Measurements from ENCODE around the gene AQP12B. TPM values are rescaled to one million over a fixed set of nuclear protein-coding genes. Genes with fewer than 3 reads are reported as not detected.

AQP12B gene
- total and polyA plus RNA-seq, 4 donors, result not detected

DNA sequence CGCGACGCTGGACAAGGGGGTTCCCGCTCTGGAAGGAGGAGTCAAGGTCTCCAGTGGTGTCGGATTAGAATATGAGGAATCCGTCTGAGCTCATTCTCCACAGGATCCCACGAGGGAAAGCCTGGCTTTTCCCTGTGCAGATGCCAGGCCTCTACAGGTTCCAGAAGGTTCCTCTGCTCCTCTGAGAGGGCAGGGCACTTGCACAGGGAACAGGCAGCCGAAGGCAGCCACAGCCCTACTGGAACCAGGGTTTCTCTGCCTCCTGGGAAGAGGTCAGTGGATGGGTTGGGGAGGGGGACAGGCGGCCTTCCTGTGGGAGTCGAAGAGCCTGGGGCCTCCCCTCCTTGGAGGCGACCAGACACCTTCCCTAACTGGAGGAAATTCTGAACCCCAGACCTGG, 7.3 kb upstream of the AQP12B start:
- H3K27me3 ChIP-seq (ENCODE audit: control insufficient read depth in 4 of 4, insufficient read depth in 4 of 4, low read length in 3 of 4), result no peaks in the 10 kb centered on the region
- H3K27ac ChIP-seq (ENCODE audit: low read depth in 1 of 2, low read length in 2 of 2), result no peak overlapping the region
- no peaks in the 10 kb centered on the region for H3K9me3 ChIP-seq (ENCODE audit: control insufficient read depth in 4 of 4, low read length in 3 of 4)
- H3K4me1 ChIP-seq (ENCODE audit: control insufficient read depth in 4 of 4, insufficient read depth in 4 of 4, low read length in 3 of 4), result no peaks in the 10 kb centered on the region
- WGBS, result 81% methylated on average over 11 of the region's 11 CpGs
- no peaks in the 10 kb centered on the region for H3K36me3 ChIP-seq (ENCODE audit: control insufficient read depth in 4 of 4, insufficient read depth in 3 of 4, low read depth in 1 of 4, low read length in 3 of 4)
- H3K9ac ChIP-seq (ENCODE audit: low read depth in 1 of 2, low read length in 2 of 2), result no peak overlapping the region
- no peak overlapping the region for H3K4me3 ChIP-seq (ENCODE audit: low read depth in 1 of 3, low read length in 3 of 3)
- no peak for TF ChIP-seq HNF4A (conservative IDR thresholded peaks at IDR 0.05)
- no peak for TF ChIP-seq CTCF (IDR thresholded peaks at IDR 0.05; ENCODE audit: low read depth, low read length, missing input control)
- TF ChIP-seq JUND (IDR thresholded peaks at IDR 0.05), result no peak
- TF ChIP-seq SP1 (IDR thresholded peaks at IDR 0.05), result no peak
- no peak for TF ChIP-seq RXRA (IDR thresholded peaks at IDR 0.05)
- TF ChIP-seq ZBTB33 (IDR thresholded peaks at IDR 0.05), result no peak
- TF ChIP-seq EGR1 (IDR thresholded peaks at IDR 0.05; ENCODE audit: low read depth in 2 of 2), result no peak
- TF ChIP-seq GABPA (IDR thresholded peaks at IDR 0.05 in 1 of 2, conservative IDR thresholded peaks at IDR 0.05 in 1 of 2), result no peak
- no peak for TF ChIP-seq TAF1 (conservative IDR thresholded peaks at IDR 0.05)
- TF ChIP-seq YY1 (IDR thresholded peaks at IDR 0.05), result no peak
- no peak for TF ChIP-seq NR2F2 (IDR thresholded peaks at IDR 0.05)
- TF ChIP-seq, protein P1, sequence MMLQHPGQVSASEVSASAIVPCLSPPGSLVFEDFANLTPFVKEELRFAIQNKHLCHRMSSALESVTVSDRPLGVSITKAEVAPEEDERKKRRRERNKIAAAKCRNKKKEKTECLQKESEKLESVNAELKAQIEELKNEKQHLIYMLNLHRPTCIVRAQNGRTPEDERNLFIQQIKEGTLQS (IDR thresholded peaks at IDR 0.05), result no peak
- no peak for TF ChIP-seq HNF4G (IDR thresholded peaks at IDR 0.05)
- DNase-seq (ENCODE audit: low spot score), result no peak

DNA sequence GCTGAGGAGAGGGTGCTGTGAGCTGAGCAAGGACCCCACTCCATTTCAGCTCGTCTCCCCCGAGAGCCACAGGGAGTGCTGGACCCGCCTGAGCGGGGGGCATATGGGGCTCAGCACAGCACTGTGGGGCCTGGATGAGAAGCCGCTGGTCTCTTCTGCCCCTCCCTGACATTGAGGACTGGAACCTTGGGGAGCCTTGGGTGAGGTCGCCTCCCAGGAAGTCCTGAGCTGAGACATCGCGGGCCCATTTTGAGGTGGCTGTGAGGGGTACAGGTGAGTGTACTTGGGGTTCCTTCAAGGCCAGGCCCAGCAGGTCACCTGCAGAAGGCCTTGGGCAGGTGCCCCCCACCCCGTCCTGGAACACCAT, 5.9 kb upstream of the AQP12B start:
- no peaks in the 10 kb centered on the region for H3K9me3 ChIP-seq (ENCODE audit: control insufficient read depth in 4 of 4, low read length in 3 of 4)
- H3K27ac ChIP-seq (ENCODE audit: low read depth in 1 of 2, low read length in 2 of 2), result no peak overlapping the region
- TF ChIP-seq RXRA (IDR thresholded peaks at IDR 0.05) (no peak), JUND (IDR thresholded peaks at IDR 0.05) (no peak), SP1 (IDR thresholded peaks at IDR 0.05) (no peak), EGR1 (IDR thresholded peaks at IDR 0.05; ENCODE audit: low read depth in 2 of 2) (no peak), CTCF (IDR thresholded peaks at IDR 0.05; ENCODE audit: low read depth, low read length, missing input control) (no peak), TAF1 (conservative IDR thresholded peaks at IDR 0.05) (no peak), YY1 (IDR thresholded peaks at IDR 0.05) (no peak), HNF4G (IDR thresholded peaks at IDR 0.05) (no peak), ZBTB33 (IDR thresholded peaks at IDR 0.05) (no peak), FOXA1 (IDR thresholded peaks at IDR 0.05) (no peak), GABPA (IDR thresholded peaks at IDR 0.05 in 1 of 2, conservative IDR thresholded peaks at IDR 0.05 in 1 of 2) (no peak)
- TF ChIP-seq, protein P1 (IDR thresholded peaks at IDR 0.05), result no peak
- no peaks in the 10 kb centered on the region for H3K27me3 ChIP-seq (ENCODE audit: control insufficient read depth in 4 of 4, insufficient read depth in 4 of 4, low read length in 3 of 4)
- H3K4me1 ChIP-seq (ENCODE audit: control insufficient read depth in 4 of 4, insufficient read depth in 4 of 4, low read length in 3 of 4), result no peaks in the 10 kb centered on the region
- 95% methylated on average over 9 of the region's 9 CpGs for WGBS
- DNase-seq (ENCODE audit: low spot score), result no peak
- no peak overlapping the region for H3K4me3 ChIP-seq (ENCODE audit: low read depth in 1 of 3, low read length in 3 of 3)
- H3K36me3 ChIP-seq (ENCODE audit: control insufficient read depth in 4 of 4, insufficient read depth in 3 of 4, low read depth in 1 of 4, low read length in 3 of 4), result no peaks in the 10 kb centered on the region
- no peak overlapping the region for H3K9ac ChIP-seq (ENCODE audit: low read depth in 1 of 2, low read length in 2 of 2)

Data from liver (tissue), 9 donors.